Mesendoderm (in vitro differentiated cells): Measurements from ENCODE around the gene ERC1.

Experiments
- DNase-seq: peaks from one replicate; pipeline ENCODE4 v3.0.0; 2013
- H2AK5ac ChIP-seq: 2 replicates; pipeline ENCODE4 v1.6.1; 2013; ENCODE audit warnings: low read length, inconsistent platforms
- H2BK120ac ChIP-seq: 2 replicates; pipeline ENCODE4 v1.6.1; 2013; ENCODE audit warnings: low read depth, mild to moderate bottlenecking, low read length, moderate library complexity, mixed read lengths
- H2BK15ac ChIP-seq: replicated peaks from 2 replicates; pipeline ENCODE4 v1.6.1; 2013; ENCODE audit warnings: low read depth, mild to moderate bottlenecking, moderate library complexity
- H2BK5ac ChIP-seq: 2 replicates; pipeline ENCODE4 v1.6.1; 2013; ENCODE audit warnings: low read length, inconsistent platforms
- H3K18ac ChIP-seq: 2 replicates; pipeline ENCODE4 v1.6.1; 2013; ENCODE audit warnings: mild to moderate bottlenecking, low read length, mixed read lengths
- H3K23ac ChIP-seq: one replicate; pipeline ENCODE4 v1.6.1; 2013; ENCODE audit warnings: low read length
- H3K27ac ChIP-seq: 2 replicates; pipeline ENCODE4 v1.5.1; 2013; ENCODE audit warnings: low read depth, mild to moderate bottlenecking, inconsistent platforms, low read length, moderate library complexity
- H3K27me3 ChIP-seq: 2 replicates; pipeline ENCODE4 v1.6.1; 2013; ENCODE audit warnings: low read length, control low read depth, mild to moderate bottlenecking, inconsistent platforms; ENCODE audit not compliant: insufficient read depth, poor library complexity
- H3K36me3 ChIP-seq: 2 replicates; pipeline ENCODE4 v1.6.1; 2013; ENCODE audit warnings: low read length, inconsistent platforms; ENCODE audit not compliant: control insufficient read depth, insufficient read depth
- H3K4ac ChIP-seq: one replicate; pipeline ENCODE4 v1.6.1; 2013; ENCODE audit warnings: low read depth, mild to moderate bottlenecking, low read length, moderate library complexity
- H3K4me1 ChIP-seq: 2 replicates; pipeline ENCODE4 v1.6.1; 2013; ENCODE audit warnings: low read depth, low read length, inconsistent platforms; ENCODE audit not compliant: control insufficient read depth
- H3K4me2 ChIP-seq: 2 replicates; pipeline ENCODE4 v1.6.1; 2013; ENCODE audit warnings: low read length
- H3K4me3 ChIP-seq: 2 replicates; pipeline ENCODE4 v1.5.1; 2013; ENCODE audit warnings: mild to moderate bottlenecking, low read length
- H3K56ac ChIP-seq: one replicate; pipeline ENCODE4 v1.6.1; 2013; ENCODE audit warnings: low read length
- H3K79me1 ChIP-seq: 2 replicates; pipeline ENCODE4 v1.6.1; 2013; ENCODE audit warnings: low read length, inconsistent platforms
- H3K79me2 ChIP-seq: 2 replicates; pipeline ENCODE4 v1.6.1; 2013; ENCODE audit warnings: mild to moderate bottlenecking, low read length; ENCODE audit not compliant: control insufficient read depth, insufficient read depth
- H3K9ac ChIP-seq: 2 replicates; pipeline ENCODE4 v1.6.1; 2013; ENCODE audit warnings: low read length, inconsistent platforms
- H4K5ac ChIP-seq: one replicate; pipeline ENCODE4 v1.6.1; 2013; ENCODE audit warnings: low read length
- H4K8ac ChIP-seq: one replicate; pipeline ENCODE4 v1.6.1; 2013; ENCODE audit warnings: low read depth, mild to moderate bottlenecking, control low read depth, low read length, moderate library complexity
- WGBS: extraction: QIAGEN DNeasy Blood & Tissue Kit; methylation state at CpG from one replicate; pipeline ENCODE4 v1.1.7; 2013; ENCODE audit warnings: low lambda C conversion rate, missing lambda C conversion rate; ENCODE audit not compliant: insufficient coverage; ENCODE audit errors: extremely low coverage; 5-methylcytosine and 5-hydroxymethylcytosine counted together

Gene ERC1

GRCh38 chr12:966724-967123 lies 24.3 kb upstream of the ERC1 start:
- Histone ChIP-seq H3K27me3 (no peaks in the 10 kb centered on the region), H3K79me1 (no peaks in the 10 kb centered on the region), H2BK120ac (no peak overlapping the region), H4K5ac (no peak overlapping the region), H3K79me2 (no peaks in the 10 kb centered on the region), H3K23ac (no peak overlapping the region), H3K56ac (no peak overlapping the region), H3K9ac (no peak overlapping the region), H2AK5ac (no peak overlapping the region), H3K27ac (no peak overlapping the region), H3K18ac (no peak overlapping the region), H3K4me1 (no peaks in the 10 kb centered on the region), H2BK15ac (no peak overlapping the region), H3K36me3 (no peaks in the 10 kb centered on the region), H4K8ac (no peak overlapping the region), H3K4me3 (no peak overlapping the region), H2BK5ac (no peak overlapping the region), H3K4me2 (no peak overlapping the region), H3K4ac (no peak overlapping the region)
- no peak for DNase-seq
- WGBS, result no CpG with 5 or more reads among the region's 6 CpGs

DNA sequence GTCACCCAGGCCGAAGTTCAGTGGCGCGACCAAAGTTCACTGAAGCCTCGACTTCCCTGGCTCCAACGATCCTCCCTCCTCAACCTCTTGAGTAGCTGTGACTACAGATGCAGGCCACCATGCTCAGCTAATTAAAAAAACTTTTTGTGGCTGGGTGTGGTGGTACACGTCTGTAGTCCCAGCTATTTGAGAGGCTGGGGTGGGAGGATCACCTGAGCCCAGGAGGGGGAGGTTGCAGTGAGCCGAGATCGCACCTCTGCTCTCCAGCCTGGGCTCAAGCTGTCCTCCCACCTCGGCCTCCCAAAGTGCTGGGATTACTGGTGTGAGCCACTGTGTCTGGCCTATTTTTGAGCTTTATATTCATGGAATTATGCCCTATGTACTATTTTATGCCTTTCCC lies 23.4 kb upstream of the ERC1 start:
- no peak overlapping the region for H3K4me2 ChIP-seq
- no peaks in the 10 kb centered on the region for H3K79me1 ChIP-seq
- no peak overlapping the region for H2AK5ac ChIP-seq
- no peak overlapping the region for H3K9ac ChIP-seq
- no peaks in the 10 kb centered on the region for H3K27me3 ChIP-seq
- no peak overlapping the region for H2BK15ac ChIP-seq
- H2BK120ac ChIP-seq, result no peak overlapping the region
- no peak overlapping the region for H4K5ac ChIP-seq
- H4K8ac ChIP-seq, result no peak overlapping the region
- H3K79me2 ChIP-seq, result no peaks in the 10 kb centered on the region
- H2BK5ac ChIP-seq, result no peak overlapping the region
- H3K56ac ChIP-seq, result no peak overlapping the region
- H3K36me3 ChIP-seq, result no peaks in the 10 kb centered on the region
- no peaks in the 10 kb centered on the region for H3K4me1 ChIP-seq
- WGBS, result no CpG with 5 or more reads among the region's 9 CpGs
- H3K18ac ChIP-seq, result no peak overlapping the region
- H3K4ac ChIP-seq, result no peak overlapping the region
- no peak for DNase-seq
- H3K27ac ChIP-seq, result no peak overlapping the region
- no peak overlapping the region for H3K23ac ChIP-seq
- H3K4me3 ChIP-seq, result no peak overlapping the region

- H2AK5ac ChIP-seq, result no peak overlapping the region
- no peak for DNase-seq
- H3K18ac ChIP-seq, result no peak overlapping the region
- H3K4me1 ChIP-seq, result no peaks in the 10 kb centered on the region
- no peak overlapping the region for H3K4ac ChIP-seq
- no peak overlapping the region for H2BK15ac ChIP-seq
- H3K79me2 ChIP-seq, result no peaks in the 10 kb centered on the region
- no peak overlapping the region for H4K8ac ChIP-seq
- no peaks in the 10 kb centered on the region for H3K79me1 ChIP-seq
- no peak overlapping the region for H2BK5ac ChIP-seq
- no peak overlapping the region for H3K27ac ChIP-seq
- no peak overlapping the region for H3K56ac ChIP-seq
- H3K36me3 ChIP-seq, result no peaks in the 10 kb centered on the region
- H4K5ac ChIP-seq, result no peak overlapping the region
- H3K27me3 ChIP-seq, result no peaks in the 10 kb centered on the region
- no peak overlapping the region for H3K4me3 ChIP-seq
- H3K4me2 ChIP-seq, result no peak overlapping the region
- H3K23ac ChIP-seq, result no peak overlapping the region
- H2BK120ac ChIP-seq, result no peak overlapping the region
- WGBS, result no CpG with 5 or more reads among the region's 4 CpGs
- H3K9ac ChIP-seq, result no peak overlapping the region
Observed at GRCh38 chr12:968545-968944, 22.5 kb upstream of the ERC1 start.

DNA sequence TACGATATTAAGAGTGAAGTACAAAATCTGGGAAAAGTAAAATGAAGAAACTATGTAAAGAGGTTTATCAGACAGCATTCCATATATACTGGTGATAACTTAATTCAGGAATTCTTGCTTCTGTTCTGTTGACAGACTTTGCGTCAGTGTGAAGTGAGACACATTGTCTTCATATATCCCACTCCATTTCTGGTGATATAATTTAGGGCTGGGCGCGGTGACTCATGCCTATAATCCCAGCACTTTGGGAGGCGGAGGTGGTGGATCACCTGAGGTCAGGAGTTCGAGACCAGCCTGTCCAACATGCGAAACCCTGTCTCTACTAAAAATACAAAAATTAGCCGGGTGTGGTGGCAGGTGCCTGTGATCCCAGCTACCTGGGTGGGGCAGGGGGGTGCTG lies 21.2 kb upstream of the ERC1 start:
- no peaks in the 10 kb centered on the region for H3K79me2 ChIP-seq
- no peak overlapping the region for H3K18ac ChIP-seq
- no peak overlapping the region for H2AK5ac ChIP-seq
- H3K4me2 ChIP-seq, result no peak overlapping the region
- no peak overlapping the region for H4K5ac ChIP-seq
- no peak overlapping the region for H2BK5ac ChIP-seq
- no peaks in the 10 kb centered on the region for H3K27me3 ChIP-seq
- no peak overlapping the region for H3K23ac ChIP-seq
- H3K4ac ChIP-seq, result no peak overlapping the region
- no peak overlapping the region for H3K56ac ChIP-seq
- no peak overlapping the region for H3K9ac ChIP-seq
- no peaks in the 10 kb centered on the region for H3K4me1 ChIP-seq
- H3K27ac ChIP-seq, result no peak overlapping the region
- no peaks in the 10 kb centered on the region for H3K79me1 ChIP-seq
- no peak overlapping the region for H2BK120ac ChIP-seq
- no peaks in the 10 kb centered on the region for H3K36me3 ChIP-seq
- H2BK15ac ChIP-seq, result no peak overlapping the region
- H4K8ac ChIP-seq, result no peak overlapping the region
- WGBS, result 100% methylated on average over 1 of the region's 8 CpGs
- H3K4me3 ChIP-seq, result no peak overlapping the region
- DNase-seq, result no peak

DNA sequence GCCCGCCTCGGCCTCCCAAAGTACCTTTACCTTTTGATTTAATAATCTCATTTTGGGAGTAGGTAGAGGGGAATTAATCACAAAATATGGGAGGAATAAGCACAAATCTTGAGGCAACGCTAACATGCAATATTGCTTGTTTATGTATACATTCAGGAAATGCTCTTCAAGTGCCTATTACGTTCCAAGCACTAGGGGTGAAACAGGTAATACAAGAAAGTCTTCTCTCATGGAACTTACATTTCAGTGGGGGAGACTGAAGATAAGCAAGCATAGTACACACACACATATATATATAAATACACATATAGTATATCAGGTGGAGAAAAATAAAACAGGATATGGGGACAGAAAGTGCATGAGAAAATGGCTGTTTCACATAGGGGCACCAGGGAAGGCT lies 19.0 kb upstream of the ERC1 start:
- Histone ChIP-seq H3K56ac (no peak overlapping the region), H3K27me3 (no peaks in the 10 kb centered on the region), H3K27ac (no peak overlapping the region), H2AK5ac (no peak overlapping the region), H3K18ac (no peak overlapping the region), H4K5ac (no peak overlapping the region), H2BK120ac (no peak overlapping the region), H3K36me3 (no peaks in the 10 kb centered on the region), H3K23ac (no peak overlapping the region), H3K4me2 (no peak overlapping the region), H3K4me1 (no peaks in the 10 kb centered on the region), H4K8ac (no peak overlapping the region), H3K4me3 (no peak overlapping the region), H3K79me1 (no peaks in the 10 kb centered on the region), H3K79me2 (no peaks in the 10 kb centered on the region), H2BK5ac (no peak overlapping the region), H3K4ac (no peak overlapping the region), H3K9ac (no peak overlapping the region), H2BK15ac (no peak overlapping the region)
- DNase-seq, result no peak
- no CpG with 5 or more reads among the region's 4 CpGs for WGBS

- no peak overlapping the region for H2BK5ac ChIP-seq
- no CpG with 5 or more reads among the region's 4 CpGs for WGBS
Observed at GRCh38 chr12:974271-974862, 16.7 kb upstream of the ERC1 start.

More at GRCh38 chr12:974271-974862, 16.7 kb upstream of the ERC1 start:
- Histone ChIP-seq H3K79me1 (no peaks in the 10 kb centered on the region), H4K5ac (no peak overlapping the region), H3K18ac (no peak overlapping the region), H3K23ac (no peak overlapping the region), H2AK5ac (no peak overlapping the region), H2BK15ac (no peak overlapping the region), H4K8ac (no peak overlapping the region), H3K4me1 (no peaks in the 10 kb centered on the region), H3K4me2 (no peak overlapping the region), H3K27ac (no peak overlapping the region), H3K79me2 (no peaks in the 10 kb centered on the region), H3K4me3 (no peak overlapping the region), H2BK120ac (no peak overlapping the region), H3K56ac (no peak overlapping the region), H3K4ac (no peak overlapping the region), H3K36me3 (no peaks in the 10 kb centered on the region), H3K27me3 (no peaks in the 10 kb centered on the region), H3K9ac (no peak overlapping the region)
- DNase-seq, result no peak
